NCI-H1092 (cell line): Measurements from ENCODE around the gene ZNF783.
"Not testable (repeated sequence)": the region's sequence is repeated elsewhere in the genome, so short reads cannot be mapped to it uniquely, and the experiment has no call there.

Experiments
- DNase-seq: peaks from one replicate; lab custom pipeline; 2025; lab: John Stamatoyannopoulos, UW

The ZNF783 gene

DNA sequence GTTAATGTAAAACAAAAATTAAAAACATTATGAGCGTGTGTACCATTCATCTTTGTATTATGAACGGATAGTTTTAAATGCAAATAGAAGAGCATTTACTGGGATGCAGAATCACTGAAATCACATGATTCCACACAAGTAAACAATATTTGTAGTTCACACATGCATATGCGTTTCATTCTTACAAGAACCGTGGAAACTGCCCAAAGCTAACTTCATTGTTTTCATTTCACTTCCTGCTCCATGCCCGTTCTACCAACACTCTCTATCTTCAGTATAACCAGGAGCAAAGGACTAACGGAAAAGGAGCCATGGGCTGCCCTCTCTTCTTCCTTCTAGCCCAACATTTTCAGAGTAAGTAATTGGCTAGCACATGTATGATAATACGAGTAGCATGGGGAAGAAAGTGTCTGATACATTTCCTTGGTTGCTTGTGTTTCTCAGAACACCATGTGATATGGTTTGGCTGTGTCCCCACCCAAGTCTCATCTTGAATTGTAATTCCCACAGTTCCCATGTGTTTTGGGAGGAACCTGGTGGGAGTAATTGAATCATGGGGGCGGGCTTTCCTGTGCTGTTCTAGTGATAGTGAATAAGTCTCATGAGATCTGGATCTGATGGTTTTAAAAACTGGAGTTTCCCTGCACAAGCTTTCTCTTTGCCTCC lies 38.8 kb downstream of the ZNF783 start:
- no peak for DNase-seq

DNA sequence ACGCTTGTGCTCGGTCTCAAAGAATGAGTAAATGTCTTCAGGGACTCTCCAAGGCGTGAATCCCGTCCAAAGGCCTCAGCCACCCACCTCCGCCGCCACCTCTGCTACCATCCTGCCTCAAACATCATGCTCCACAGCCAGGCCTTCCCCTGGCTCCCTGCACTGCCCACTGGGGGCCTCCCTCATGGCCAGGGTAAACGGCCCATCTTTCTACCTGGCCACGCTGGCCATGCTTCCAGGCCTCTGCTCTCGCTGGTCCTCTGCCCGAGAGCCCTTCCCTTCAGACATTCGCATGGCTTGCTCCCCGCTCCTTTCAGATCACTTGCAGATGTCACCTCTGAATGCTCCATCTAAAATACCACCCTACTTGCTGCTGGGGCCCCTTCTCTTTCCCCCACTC lies 40.2 kb downstream of the ZNF783 start:
- DNase-seq = no peak

DNA sequence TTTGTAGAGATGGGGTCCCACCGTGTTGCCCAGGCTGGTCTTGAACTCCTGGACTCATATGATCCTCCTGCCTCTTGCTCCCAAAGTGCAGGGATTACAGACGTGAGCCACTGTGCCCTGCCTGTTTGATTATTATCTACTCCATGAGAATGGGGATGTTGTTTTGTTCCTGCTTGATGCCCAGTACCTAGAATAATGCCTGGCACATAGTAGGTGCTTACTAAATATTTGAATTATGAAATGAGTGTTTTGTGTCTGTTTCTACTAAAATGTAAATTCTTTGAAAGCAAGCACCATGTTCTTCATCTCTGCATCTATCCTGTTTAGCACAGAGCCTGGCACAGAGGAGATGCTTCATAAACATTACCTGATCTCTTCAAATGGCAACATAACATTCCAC lies 40.9 kb downstream of the ZNF783 start:
- no peak for DNase-seq

DNA sequence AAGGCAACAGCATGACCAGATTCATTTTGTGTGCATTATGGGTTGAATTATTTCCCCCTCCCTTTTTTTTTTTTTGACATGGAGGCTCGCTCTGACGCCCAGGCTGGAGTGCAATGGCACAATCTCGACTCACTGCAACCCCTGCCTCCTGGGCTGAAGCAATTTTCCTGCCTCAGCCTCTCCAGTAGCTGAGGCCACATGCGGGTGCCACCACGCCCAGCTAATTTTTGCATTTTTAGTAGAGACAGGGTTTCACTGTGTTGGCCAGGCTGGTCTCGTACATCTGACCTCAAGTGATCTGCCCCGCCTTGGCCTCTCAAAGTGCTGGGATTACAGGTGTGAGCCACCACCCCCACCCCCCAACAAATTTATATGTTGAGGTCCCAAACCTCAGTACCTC lies 42.0 kb downstream of the ZNF783 start:
- DNase-seq = no peak

DNA sequence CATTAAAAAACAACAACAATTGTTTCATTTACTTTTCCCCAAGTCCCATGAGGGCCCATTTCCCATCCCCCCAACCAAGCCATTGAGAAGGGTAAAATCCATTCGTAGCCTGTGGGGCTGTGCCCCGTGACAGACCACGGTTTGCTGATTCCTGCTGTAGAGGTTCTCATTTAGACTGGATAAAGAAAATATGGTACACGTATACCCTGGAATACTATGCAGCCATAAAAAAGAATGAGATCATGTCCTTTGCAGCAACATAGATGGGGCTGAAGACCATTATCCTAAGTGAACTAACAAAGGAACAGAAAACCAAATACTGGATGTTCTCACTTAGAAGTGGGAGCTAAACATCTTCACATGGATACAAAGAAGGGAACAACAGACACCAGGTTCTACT lies 44.9 kb downstream of the ZNF783 start:
- DNase-seq = no peak

DNA sequence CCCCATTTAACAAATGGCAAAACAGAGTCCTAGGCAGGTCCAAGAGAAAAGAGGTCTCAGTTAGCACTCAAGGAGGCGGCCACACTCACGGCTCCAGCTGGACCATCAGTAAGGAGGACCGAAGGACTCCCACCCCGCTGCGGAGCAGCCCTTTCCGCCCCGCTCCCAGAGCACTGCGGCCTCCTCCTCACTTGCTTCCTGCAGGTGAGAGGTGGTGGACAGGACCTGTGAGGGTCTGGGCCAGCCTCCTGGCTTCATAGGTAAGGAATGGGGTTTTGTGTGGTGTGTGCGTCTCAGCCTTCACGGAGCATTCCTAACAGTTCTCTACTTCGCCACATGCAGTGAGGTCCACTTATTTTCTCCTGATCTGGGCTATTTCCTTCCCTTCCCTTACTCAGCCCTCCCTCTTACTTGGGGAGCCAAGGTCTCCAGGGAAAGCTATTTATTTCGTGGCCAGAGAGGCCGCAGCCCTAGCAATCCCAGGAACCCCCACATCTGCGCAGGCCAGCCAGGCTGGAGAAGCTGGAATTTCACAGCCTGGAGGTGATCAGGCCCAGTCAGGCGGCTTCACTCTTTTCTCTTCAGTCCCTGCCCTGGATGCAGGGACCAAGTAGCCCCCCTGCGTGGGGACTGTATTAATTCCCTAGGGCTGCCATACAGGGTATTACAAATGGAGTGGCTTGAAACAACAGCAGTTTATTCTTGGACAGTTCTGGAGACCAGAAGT lies 45.9 kb downstream of the ZNF783 start:
- no peak for DNase-seq

DNA sequence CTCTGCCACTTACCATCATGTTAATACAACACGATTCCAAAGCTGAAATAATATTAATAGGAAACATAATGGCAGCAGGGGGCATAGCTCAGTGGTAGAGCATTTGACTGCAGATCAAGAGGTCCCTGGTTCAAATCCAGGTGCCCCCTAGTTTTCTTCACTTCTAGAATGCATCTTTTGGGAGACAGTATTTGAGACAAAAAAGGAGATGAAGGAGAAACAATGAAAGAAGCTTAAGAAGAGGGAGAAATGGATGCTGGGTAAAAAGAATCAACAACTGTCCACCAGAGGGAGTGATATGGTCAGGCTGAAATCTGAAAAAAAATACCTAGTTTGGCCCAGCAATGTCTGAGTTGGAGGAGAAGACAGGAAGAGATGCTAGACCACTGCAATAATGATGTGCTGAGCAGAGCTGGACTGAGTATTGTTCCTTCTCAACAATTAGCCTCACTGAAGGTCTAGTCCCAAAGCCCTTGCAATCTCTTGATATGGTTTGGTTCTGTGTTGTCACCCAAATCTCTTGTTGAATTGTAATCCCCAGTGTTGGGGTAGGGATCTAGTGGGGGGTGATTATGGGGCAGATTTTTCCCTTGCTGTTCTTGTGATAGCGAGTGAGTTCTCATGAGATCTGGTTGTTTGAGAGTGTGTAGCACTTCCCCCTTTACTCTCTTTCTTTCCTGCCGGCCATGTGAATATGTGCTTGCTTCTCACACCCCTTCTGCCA lies 48.3 kb downstream of the ZNF783 start:
- no peak for DNase-seq

DNA sequence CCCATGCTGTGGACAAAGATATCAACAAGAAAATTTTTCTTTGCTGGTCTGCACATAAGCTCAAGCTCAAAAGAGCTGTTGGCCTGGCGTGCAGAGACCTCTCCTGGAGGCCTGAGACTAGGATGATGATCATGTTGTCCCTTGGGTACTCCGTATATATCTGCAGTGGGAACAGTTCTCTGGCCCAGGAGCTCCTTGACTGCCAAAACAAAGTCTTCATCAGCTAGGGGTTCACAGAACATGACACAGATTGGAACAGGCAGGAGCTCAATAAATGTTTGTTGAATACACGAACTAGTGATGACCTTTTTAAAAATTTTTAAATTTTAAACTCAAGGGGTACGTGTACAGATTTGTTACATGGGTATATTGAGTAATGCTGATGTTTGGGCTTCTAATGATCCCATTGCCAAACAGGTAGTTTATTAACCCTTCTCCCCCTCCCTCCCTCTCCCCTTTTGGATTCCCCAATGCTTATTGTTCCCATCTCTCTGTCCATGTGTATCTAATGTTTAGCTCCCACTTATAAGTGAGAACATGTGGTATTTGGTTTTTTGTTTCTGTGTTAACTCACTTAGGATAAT lies 49.1 kb downstream of the ZNF783 start:
- DNase-seq = no peak

DNA sequence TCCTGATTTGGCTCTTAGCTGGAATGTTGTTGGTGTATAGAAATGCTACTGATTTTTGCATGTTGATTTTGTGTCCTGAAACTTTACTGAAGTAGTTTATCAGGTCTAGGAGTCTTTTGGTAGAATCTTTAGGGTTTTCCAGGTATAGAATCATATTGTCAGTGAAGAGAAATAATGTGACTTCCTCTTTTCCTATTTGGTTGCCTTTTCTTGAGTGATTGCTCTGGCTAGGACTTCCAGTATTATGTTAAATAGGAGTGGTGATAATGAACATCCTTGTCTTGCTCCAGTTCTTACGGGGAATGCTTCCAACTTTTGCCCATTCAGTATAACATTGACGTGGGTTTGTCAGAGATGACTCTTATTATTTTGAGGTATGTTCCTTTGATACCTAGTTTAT lies 52.0 kb downstream of the ZNF783 start:
- DNase-seq = no peak

DNA sequence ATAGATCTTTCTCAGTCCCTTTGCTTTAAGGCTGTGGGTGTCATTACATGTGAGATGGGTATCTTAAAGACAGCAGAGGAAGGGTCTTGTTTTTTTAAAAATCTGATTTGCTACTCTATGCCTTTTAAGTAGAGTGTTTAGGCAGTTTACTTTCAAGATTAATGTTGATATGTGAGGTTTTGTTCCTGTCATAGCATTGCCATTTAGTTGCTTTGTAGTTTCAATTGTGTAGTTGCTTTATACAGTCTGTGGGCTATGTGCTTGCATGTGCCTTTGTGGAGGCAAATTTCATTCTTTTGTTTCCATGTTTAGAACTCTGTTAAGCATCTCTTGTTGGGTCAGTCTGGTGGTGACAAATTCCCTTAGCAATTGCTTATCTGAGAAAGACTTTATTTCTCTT lies 54.6 kb downstream of the ZNF783 start:
- no peak for DNase-seq

DNA sequence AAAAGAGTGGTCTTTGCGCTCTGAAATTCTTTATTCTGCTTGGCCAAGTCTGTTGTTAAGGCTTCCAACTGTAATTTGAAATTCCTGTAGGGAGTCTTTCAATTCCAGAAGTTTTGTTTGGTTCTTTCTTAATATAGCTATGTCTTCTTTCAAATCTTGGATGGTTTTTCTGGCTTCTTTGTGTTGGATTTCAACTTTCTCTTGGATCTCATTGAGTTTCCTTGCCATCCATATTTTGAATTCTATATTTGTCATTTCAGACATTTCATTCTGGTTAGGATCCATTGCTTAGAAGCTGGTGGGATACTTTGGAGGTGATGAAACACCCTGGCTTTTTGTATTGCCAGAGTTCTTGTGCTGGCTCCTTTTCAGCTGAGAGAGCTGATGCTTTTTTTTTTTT lies 55.5 kb downstream of the ZNF783 start:
- DNase-seq = no peak

DNA sequence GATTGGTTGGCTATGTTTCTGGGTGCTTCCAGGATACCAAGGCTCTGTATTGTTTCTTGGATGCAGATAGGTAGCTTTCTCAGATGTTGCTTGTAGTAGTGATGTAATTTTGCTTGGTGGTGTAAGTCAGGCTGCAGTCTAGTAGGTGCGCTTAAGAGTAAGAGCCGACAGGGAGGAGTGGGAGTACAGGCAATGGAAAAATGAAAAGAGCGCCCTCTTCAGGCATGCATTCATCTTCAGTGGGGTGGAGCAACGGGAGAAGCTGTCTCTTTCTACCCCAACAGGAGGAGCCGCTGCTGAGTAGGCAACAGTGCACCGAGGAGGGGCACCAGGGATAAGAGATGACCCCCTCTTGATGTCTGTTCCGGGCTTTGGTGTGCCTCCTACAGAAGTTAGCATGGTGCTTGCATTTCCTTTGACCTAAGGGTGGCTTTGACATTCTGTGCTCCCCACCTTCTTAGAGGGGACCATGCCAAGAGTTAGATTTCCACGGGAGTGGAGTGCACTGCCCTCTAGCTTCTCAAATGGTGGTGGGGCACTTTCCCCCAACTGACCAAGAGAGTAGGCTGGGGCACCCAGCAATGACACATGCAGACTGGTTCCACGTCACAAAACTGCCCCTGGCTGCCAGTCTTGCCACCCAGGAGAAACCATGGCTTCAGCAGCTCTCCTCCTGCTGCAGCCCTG lies 56.1 kb downstream of the ZNF783 start:
- no peak for DNase-seq

DNA sequence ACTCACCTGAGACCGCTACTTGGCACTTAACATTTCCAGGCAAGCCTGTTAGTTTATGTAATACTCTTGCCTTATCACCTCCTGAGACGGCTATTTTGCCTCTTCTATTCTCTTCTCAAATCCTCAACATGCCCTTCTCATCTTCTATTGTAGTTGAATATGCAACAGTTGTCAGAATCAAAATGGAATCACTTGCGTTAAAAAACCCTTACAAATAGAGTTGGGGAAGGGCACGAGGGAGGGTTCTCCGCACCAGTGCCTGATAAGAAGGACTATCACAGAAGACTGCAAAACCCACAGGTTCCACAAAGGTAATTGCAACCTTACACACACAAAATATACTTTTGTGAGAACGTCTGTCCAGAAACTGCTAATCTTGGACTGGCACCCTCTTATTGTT lies 57.4 kb downstream of the ZNF783 start:
- DNase-seq = no peak

DNA sequence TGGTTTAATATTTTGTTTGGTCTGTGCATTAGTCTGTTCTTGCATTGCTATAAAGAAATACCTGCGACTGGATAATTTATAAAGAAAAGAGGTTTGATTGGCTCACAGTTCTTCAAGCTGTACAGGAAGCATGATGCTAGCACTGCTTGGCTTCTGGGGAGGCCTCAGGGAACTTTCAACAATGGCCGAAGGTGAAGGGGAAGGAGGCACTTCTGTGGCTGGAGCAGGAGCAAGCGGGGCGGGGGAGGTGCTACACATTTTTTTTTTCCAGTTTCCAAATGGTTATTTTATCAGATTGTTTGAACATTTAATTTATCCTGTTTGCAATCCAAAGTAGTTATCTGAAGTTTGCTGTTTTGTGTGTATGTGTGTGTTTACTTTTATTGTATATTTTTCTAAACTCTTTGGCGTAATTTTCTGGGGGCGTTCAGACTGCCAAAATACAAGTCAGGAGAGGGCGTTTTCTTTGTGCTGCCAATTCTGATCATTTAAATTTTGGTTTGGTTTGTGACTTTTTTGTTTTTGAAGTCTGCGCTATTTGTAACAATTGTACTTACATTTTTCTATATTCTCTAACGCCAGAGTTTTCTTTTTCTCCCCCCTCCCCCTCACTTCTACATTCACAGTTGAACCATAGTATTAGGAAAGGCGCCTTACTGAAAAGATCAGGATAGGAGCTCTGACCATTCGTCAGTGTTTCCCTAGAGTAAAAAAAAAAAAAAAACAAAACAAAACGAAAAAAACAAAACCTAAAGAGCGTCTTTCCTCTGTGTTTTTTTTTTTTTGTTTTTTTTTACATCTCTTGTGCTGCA lies 58.5 kb downstream of the ZNF783 start:
- no peak for DNase-seq

DNA sequence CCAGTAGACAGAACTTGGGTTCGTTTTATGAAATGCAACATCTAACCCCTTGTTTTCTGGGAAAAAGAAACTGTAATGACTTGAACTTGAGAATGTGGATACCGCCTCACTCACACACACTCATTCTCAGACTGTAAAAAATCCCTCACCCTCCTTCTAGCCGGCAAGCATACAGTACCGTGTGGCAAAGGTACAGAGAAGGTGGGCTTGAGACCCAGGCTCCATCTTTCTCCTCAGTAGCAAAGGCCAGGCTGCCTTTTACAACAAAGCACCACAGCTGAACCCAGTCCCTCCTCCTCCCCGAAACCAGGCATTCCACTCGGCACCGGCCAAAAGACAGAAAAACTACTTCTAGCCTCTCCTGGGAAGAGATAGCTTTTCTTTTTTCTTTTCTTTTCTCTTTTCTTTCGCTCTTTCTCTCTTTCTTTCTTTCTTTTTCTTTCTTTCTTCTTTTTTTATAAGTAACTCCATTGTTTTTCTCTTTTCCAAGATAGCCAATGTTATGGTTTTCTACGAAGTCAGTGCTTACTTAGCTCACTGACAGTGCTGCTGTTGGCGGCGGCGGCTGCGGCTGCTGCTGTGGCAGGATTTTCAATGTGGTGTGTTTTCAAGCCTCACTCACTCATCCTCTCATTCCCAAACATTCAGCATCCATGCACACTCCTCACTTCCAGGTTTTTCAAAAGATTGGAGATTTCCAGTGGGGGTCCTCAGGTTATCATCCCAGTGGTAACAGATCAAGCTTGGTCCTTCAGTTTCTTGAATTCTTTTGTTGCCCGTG lies 59.3 kb downstream of the ZNF783 start:
- DNase-seq = not testable (repeated sequence)

DNA sequence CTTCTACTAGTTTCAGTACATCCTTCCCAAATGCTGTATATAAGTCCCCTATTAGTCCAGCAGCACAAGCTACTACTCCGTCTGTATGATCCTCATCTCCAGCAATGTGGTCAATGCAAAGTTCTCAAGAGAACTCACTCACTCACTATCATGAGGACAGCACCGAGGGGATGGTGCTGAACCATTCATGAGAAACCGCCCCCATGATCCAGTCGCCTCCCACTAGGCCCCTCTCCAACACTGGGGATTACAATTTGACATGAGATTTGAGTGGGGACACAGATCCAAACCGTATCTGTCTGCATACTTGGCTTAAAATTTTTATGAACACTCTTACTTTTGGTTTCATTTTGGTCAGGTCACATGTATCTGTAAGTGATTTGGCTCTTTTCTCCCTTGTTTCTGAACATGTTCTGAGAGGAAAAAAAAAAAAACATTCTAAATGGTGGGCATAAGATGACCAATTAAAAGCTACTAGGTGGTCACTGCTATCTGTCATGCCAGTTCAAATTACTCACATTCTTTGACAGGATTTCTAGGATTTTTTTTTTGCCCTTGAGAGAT lies 60.1 kb downstream of the ZNF783 start:
- no peak for DNase-seq

DNA sequence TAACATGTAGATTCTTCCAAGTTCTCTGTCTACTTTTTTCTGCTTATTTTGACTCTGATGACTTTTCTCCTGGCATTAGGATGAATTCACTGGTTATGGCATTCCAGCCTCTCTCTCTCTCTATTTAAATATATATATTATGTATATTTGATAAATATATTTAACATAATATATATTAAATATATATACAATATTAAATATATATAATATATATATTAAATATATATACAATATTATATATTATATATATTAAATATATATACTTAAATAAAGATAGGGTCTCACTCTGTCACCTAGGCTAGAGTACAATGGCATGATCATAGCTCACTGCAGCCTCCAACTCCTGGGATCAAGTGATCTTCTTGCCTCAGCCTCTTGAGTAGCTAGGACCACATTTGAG lies 60.7 kb downstream of the ZNF783 start:
- no peak for DNase-seq

DNA sequence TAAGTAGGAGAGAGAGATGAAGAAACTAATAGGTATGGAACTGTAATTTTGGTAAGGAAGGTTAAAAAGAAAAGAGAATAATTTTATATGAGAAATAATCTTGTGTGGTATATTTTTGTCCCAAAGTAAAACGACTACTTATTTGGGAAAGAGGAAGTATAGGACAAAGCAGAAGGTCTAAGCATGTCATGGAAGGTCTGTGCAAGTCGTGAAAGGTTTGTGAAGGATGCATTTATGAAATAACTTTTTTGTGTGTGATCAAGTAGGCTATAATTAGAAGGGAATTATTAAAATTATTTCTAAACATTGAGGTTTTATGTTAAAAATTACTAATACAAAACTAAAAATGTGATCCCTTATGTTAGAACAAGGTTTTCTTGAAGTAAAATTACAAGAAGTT lies 63.3 kb downstream of the ZNF783 start:
- DNase-seq = no peak

DNA sequence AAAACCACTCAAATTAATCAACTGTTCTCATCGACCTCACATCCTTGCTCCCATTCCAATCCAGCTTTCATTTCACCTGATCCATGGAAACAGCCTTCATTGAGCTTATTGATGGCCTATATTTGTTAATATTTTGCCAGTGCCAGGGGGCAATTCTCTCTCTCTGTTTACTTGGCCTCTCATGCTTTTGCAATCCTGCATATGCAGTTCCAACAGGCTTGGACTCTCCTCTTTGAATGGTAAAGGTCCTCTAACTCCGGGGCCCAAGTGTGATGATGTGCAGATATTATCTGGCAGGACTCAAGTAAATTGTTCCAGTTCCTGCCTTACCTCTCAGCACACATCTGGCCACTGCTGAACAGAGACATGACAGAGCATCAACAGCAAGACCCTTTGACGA lies 67.3 kb downstream of the ZNF783 start:
- DNase-seq = no peak

DNA sequence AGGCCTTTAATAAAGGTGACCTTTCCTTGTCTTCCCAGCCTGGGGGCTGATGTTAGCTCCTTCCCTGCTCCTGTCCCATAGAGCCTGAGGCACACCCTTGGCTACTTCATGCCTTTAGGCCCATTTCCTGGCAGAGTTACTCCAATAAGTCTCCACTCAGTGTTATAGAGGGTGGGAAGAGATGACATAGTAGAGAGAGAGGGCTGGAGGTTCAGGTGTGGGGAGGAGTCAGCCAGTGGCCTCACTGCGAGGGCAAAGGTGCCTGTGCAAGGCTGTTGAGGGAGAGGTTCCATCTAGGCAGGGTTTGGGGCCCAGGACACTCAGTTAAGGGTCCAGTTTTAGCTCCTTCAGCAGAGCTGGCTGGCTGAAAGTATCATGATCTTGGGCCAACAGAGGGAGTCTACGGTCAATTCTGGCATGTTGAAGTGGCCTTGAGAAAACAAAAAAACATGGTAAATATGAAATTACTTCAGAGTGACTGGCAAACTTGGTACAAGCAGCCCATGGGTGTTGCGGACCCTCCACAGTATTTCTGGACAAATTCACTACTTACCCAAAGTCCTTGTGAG lies 67.9 kb downstream of the ZNF783 start:
- no peak for DNase-seq
